HG03103 (cell line): Measurements from ENCODE around the gene IQGAP2.
"Not testable (repeated sequence)": the region's sequence is repeated elsewhere in the genome, so short reads cannot be mapped to it uniquely, and the experiment has no call there.

Experiments
- ATAC-seq: cut with Tn5 transposase; IDR thresholded peaks from one replicate; pipeline ENCODE4 v1.9.1; 2021; ENCODE audit warnings: low read depth; ENCODE audit not compliant: unreplicated experiment

The IQGAP2 gene

GRCh38 chr5:76728965-76729364 lies 325.9 kb downstream of the IQGAP2 start:
- ATAC-seq = no peak

- ATAC-seq = no peak
These were observed 326.5 kb downstream of the IQGAP2 start for GRCh38 chr5:76729373-76730290.

GRCh38 chr5:76732405-76733048 lies 329.4 kb downstream of the IQGAP2 start:
- no peak for ATAC-seq

- ATAC-seq = no peak
These were observed 329.9 kb downstream of the IQGAP2 start for GRCh38 chr5:76733049-76733417.

DNA sequence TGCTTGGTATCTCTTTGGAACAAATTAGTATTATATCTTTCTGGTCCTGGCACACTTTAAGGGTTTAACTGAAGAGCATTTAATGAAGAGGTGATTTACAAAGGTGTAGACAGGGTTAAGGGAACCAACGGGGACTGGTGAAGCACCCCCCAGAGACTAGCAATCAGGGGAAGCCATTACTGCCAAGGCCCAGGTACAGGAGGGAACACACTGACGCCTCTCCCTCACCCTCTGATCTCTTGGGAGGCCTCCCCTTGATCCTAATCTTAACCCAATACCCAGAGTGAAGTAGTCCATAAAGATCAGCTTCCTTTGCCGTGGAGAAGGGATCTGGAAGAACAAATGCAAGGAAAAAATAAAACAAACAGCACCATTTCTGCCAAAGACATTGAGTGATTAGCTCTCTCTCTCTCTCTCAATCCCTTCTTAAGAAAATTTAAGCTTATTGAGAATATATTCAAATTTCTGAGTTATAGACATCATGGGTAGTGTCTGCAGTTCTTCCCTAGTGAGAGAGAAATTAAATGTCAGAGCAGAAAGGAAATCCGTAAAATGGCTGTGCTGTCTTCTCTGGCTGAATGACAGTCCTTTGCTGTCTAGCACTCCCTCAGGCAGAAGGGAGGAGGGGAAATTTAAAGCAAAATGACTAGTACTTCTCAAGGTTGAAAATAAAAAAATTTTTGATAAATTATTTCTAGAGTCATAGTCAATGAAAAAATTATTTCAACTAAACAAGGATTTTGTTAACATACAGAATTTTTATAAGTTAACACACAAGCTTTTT lies 332.9 kb downstream of the IQGAP2 start:
- ATAC-seq = no peak

- no peak for ATAC-seq
These were observed 333.8 kb downstream of the IQGAP2 start for GRCh38 chr5:76736679-76737556.

- ATAC-seq = no peak
These were observed 334.8 kb downstream of the IQGAP2 start for GRCh38 chr5:76737846-76738245.

DNA sequence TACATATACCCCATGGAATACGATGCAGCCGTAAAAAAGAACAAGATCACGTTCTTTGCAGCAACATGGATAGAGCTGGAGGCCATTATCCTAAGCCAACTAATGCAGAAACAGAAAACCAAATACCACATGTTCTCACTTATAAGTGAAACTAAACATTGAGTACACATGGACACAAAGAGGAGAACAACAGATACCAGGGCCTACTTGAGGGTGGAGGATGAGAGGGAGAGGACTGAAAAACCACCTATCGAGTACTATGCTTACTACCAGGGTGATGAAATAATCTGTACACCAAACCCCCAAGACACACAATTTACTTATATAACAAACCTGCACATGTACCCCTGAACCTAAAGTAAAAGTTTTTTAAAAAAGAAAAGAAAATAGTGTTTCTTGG lies 338.4 kb downstream of the IQGAP2 start:
- ATAC-seq = not testable (repeated sequence)

GRCh38 chr5:76742583-76742982 lies 339.5 kb downstream of the IQGAP2 start:
- ATAC-seq = no peak

GRCh38 chr5:76744632-76745031 lies 341.5 kb downstream of the IQGAP2 start:
- ATAC-seq = no peak

DNA sequence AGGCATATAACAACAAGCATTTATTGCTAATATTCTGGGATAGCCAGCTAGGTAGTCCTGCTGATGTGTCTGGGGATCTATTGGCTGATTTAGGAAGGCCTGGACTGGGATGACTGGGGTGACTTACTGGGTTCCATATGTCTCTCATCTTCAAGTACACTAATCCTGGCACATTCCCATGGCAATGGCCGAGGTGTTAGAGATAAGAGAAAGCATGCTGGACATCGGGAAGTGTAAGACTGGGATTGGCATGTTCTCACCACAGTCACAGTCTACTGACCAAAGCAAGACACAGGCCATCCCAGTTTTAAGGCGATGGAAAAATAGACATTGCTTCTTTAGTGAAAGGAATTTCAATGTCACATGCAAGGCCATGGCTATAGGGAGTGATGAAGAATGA lies 342.6 kb downstream of the IQGAP2 start:
- ATAC-seq = no peak

DNA sequence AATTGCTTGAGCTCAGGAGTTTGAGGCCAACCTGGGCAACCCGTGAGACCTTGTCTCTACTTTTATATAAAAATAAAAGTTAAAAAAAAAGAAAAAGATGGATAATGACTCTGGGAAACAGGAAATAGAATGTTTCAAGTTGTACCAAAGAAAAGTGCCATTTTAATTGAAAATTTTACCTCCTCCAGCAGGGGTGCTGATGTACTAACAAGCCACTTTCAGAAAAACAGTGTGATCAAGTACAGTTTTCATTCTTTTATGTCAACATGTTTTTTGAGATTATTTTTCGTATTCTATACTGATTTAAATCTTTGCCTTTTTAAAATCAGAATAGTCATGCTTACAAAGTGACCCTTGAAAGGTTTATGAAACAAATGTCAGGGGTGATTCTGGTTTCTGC lies 343.6 kb downstream of the IQGAP2 start:
- ATAC-seq = no peak

DNA sequence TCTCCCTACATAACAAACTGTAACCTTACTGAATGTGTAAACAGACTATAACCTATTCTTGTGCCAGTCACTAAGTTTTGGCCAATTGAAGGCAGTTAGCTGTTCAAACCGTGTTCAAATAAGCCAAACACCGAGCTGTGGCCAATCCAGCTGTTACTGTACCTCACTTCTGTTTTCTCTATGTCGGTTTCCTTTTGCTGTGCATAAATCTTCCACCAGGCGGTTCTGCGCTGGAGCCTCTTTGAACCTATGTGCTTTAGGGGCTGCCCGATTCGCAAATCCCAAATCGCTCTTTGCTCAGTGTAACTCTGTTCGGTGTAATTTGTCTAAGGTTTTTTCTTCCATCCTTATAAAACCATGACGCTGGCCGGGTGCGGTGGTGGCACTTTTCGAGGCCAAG lies 344.6 kb downstream of the IQGAP2 start:
- ATAC-seq = no peak

DNA sequence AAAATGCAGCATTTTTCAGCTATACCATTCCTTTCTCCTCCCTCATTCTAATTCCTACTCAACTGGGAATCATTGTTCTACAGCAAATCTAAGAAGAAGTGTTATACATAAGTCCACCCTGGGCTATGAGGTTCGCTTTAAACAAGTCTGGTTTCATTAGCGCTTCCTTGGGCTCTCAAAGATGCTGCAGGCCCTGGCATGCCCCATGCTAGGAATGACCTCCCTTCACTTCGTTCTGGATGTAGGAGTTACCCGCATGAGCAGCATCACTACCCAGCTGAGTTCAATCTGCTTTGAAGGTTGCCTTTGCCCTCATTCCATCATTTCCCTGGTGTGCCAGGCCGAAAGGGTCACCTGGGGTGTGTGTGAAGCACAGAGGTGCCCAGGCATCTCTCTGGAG lies 348.2 kb downstream of the IQGAP2 start:
- ATAC-seq = no peak

- no peak for ATAC-seq
These were observed 351.6 kb downstream of the IQGAP2 start for GRCh38 chr5:76754668-76755078.

GRCh38 chr5:76755779-76756637 lies 352.9 kb downstream of the IQGAP2 start:
- no peak for ATAC-seq

DNA sequence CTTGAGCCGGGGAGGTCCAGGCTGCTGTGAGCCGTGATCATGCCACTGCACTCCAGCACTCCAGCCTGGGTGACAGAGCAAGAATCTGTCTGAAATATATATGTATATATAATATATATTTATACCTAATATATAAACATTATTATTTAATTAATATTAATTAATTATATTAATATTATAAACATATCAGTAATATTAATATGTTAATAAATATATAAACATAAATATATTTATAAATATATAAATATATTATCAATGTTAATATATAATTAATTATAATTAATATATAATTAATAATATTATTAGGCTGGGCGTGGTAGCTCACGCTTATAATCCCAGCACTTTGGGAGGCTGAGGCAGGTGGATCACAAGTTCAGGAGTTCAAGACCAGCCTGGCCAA lies 354.0 kb downstream of the IQGAP2 start:
- ATAC-seq = no peak
